Measurements from ENCODE around the gene OR52W1.

DNA sequence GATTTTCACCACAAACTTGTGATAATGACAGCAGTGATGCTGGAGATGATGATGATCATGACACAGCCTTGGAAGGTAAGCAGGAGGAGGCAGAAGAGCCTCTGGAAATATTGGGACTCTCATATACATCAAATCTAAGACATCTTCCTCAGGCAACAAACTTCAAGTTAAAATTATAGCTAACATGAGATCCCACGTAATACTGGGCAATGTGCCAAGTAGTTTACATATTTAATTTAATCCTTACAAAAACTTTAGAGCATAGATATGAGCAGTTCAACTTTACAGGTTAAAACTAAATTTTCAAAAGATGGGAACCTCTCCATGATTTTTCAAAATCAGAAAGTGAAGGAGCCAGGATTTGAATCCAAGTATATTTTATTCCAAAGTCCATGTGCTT is 47.9 kb upstream of the OR52W1 start:
- TF ChIP-seq EZH2 (IDR thresholded peaks at IDR 0.05; ENCODE audit: borderline replicate concordance, insufficient read depth, low read depth, low read length, poor library complexity, severe bottlenecking), result no peak
- no peak for TF ChIP-seq CTCF (IDR thresholded peaks at IDR 0.05)
